Lung (tissue), 12 donors: ENCODE results near the gene FER1L5. TPM values are rescaled to one million over a fixed set of nuclear protein-coding genes. Genes with fewer than 3 reads are reported as not detected.

Source experiments
- ATAC-seq: fragments of 200-7000 bp; cut with Tn5 transposase; one replicate; pipeline ENCODE4 v1.9.1; 2020; ENCODE audit warnings: moderate number of reproducible peaks; ENCODE audit not compliant: insufficient read depth, low FRiP score
- DNase-seq, 3 donors: peaks; one replicate each; pipeline ENCODE4 v3.0.0-alpha.2; 2013 to 2017
- H3K27ac ChIP-seq, 2 donors: one replicate each; pipeline ENCODE4 v1.5.1; 2013; ENCODE audit warnings: mild to moderate bottlenecking in 2 of 2, moderate library complexity in 2 of 2, control low read depth in 1 of 2, inconsistent platforms in 1 of 2, low read depth in 1 of 2, low read length in 1 of 2
- H3K27me3 ChIP-seq, 3 donors: one replicate each; pipeline ENCODE4 v1.5.1; 2013; ENCODE audit warnings: low read length in 2 of 3; ENCODE audit not compliant: control insufficient read depth in 3 of 3, insufficient read depth in 3 of 3
- H3K36me3 ChIP-seq, 4 donors: one replicate each; pipeline ENCODE4 v1.5.1; 2013; ENCODE audit warnings: low read length in 4 of 4, mild to moderate bottlenecking in 1 of 4, moderate library complexity in 1 of 4; ENCODE audit not compliant: control insufficient read depth in 4 of 4, insufficient read depth in 4 of 4
- H3K4me1 ChIP-seq, 5 donors: one replicate each; pipeline ENCODE4 v1.5.1; 2013; ENCODE audit warnings: low read length in 5 of 5, mild to moderate bottlenecking in 2 of 5, moderate library complexity in 1 of 5; ENCODE audit not compliant: control insufficient read depth in 5 of 5, insufficient read depth in 5 of 5
- H3K4me3 ChIP-seq: one replicate; pipeline ENCODE4 v1.5.1; 2013; ENCODE audit warnings: mild to moderate bottlenecking, control low read depth, moderate library complexity
- H3K9ac ChIP-seq, 2 donors: one replicate each; pipeline ENCODE4 v1.5.1; 2013; ENCODE audit warnings: low read length in 2 of 2, control low read depth in 1 of 2; ENCODE audit not compliant: insufficient read depth in 1 of 2
- H3K9me3 ChIP-seq, 4 donors: one replicate each; pipeline ENCODE4 v1.5.1; 2013; ENCODE audit warnings: low read length in 3 of 4, mild to moderate bottlenecking in 1 of 4, moderate library complexity in 1 of 4; ENCODE audit not compliant: control insufficient read depth in 4 of 4, insufficient read depth in 3 of 4
- CTCF ChIP-seq: IDR thresholded peaks from 2 replicates; pipeline ENCODE4 v1.5.1; 2012; ENCODE audit warnings: mild to moderate bottlenecking; ENCODE audit errors: control extremely low read depth, extremely low read depth
- WGBS, 2 donors: extraction: QIAGEN DNeasy Blood & Tissue Kit; methylation state at CpG; one replicate each; pipeline ENCODE4 v1.1.7; 2013; 5-methylcytosine and 5-hydroxymethylcytosine counted together
- polyA plus RNA-seq, 2 donors: library from polyadenylated mRNA; stranded (reverse); fragments of 200-250 nt; gene quantifications; one replicate each; pipeline ENCODE4 v1.2.1, GENCODE V29; 2013
- total RNA-seq, 2 donors: library from RNA; depleted of rRNA in 1 of 2; stranded (reverse); fragments of >200 nt in 1 of 2; gene quantifications; one replicate each; pipeline ENCODE4 v1.2.1, GENCODE V29; 2014 to 2021
- donor health status: control.
- donor health status: control.
- donor health status: Bipolar disorder and iron deficiency.
- donor health status: healthy.
- donor health status: DM: yes; HTN: yes; CAD: no.

The FER1L5 gene
- total and polyA plus RNA-seq, 4 donors = 0.09 to 0.77 (median 0.40) TPM

- no peaks in the 10 kb centered on the region for H3K9me3 ChIP-seq
- H3K4me3 ChIP-seq = no peak overlapping the region
- peak overlapping the region in 1 of 2 donors; percentile 18 for H3K9ac ChIP-seq
- 91 to 93% methylated on average over 3 of the region's 3 CpGs for WGBS, 2 donors
- ATAC-seq = no peak
- TF ChIP-seq CTCF = no peak
- H3K27me3 ChIP-seq = no peaks in the 10 kb centered on the region
- no peak for DNase-seq
- peaks cover 19 to 47% (median 25%) of the 10 kb centered on the region in 4 donors for H3K36me3 ChIP-seq
- no peak overlapping the region for H3K27ac ChIP-seq
- H3K4me1 ChIP-seq = peaks cover 0 to 31% (median 5%) of the 10 kb centered on the region in 5 donors
Measured at GRCh38 chr2:96733931-96734330, 91.4 kb downstream of the FER1L5 start.

- peak overlapping the region in 1 of 2 donors; percentile 31 for H3K9ac ChIP-seq
- ATAC-seq (no peak), DNase-seq (peak; percentile 57 to 94 (median 90))
- no peaks in the 10 kb centered on the region for H3K9me3 ChIP-seq
- 62 to 76% methylated on average over 8 of the region's 8 CpGs for WGBS, 2 donors
- TF ChIP-seq CTCF = no peak
- peaks cover 19 to 47% (median 24%) of the 10 kb centered on the region in 4 donors for H3K36me3 ChIP-seq
- no peaks in the 10 kb centered on the region for H3K27me3 ChIP-seq
- peaks cover 0 to 35% (median 9%) of the 10 kb centered on the region in 5 donors for H3K4me1 ChIP-seq
- H3K4me3 ChIP-seq = no peak overlapping the region
- peak overlapping the region in 1 of 2 donors; percentile 49 for H3K27ac ChIP-seq
Measured at GRCh38 chr2:96734880-96735583, 92.5 kb downstream of the FER1L5 start.

- Histone ChIP-seq H3K9ac (no peak overlapping the region), H3K27ac (no peak overlapping the region), H3K9me3 (no peaks in the 10 kb centered on the region), H3K4me1 (peaks cover 0 to 35% (median 9%) of the 10 kb centered on the region in 5 donors), H3K4me3 (no peak overlapping the region), H3K36me3 (peaks cover 11 to 29% (median 17%) of the 10 kb centered on the region in 4 donors), H3K27me3 (no peaks in the 10 kb centered on the region)
- ATAC-seq = no peak
- DNase-seq = no peak
- TF ChIP-seq CTCF = no peak
- 83 to 91% methylated on average over 2 of the region's 2 CpGs for WGBS, 2 donors
Measured at GRCh38 chr2:96737251-96737650, 94.7 kb downstream of the FER1L5 start.
